OCI-LY7 (cell line): Measurements from ENCODE around the gene AKT3.

Experiments used
- CTCF ChIP-seq: fragments of 200-600 bp; sonication (generic); conservative IDR thresholded peaks from 2 replicates; pipeline ENCODE4 v1.5.1; 2014; ENCODE audit warnings: mild to moderate bottlenecking, antibody characterized with exemption, low read length, moderate library complexity, mixed read lengths
- EZH2phosphoT487 ChIP-seq: fragments of 200-600 bp; sonication (generic); IDR thresholded peaks from 2 replicates; pipeline ENCODE4 v1.6.1; 2018; ENCODE audit warnings: low read depth, borderline replicate concordance, mild to moderate bottlenecking, mixed run types, antibody characterized with exemption, low read length, moderate library complexity, mixed read lengths

- TF ChIP-seq CTCF (no peak), EZH2phosphoT487 (no peak)
Measured at GRCh38 chr1:243580072-243580471, 270.0 kb downstream of the AKT3 start.
